Mesothelial cell of epicardium (in vitro differentiated cells): Measurements from ENCODE around the gene AKNA. TPM values are rescaled to one million over a fixed set of nuclear protein-coding genes. Genes with fewer than 3 reads are reported as not detected.

Experiments
- DNase-seq, 2 experiments: peaks; one replicate each; pipeline ENCODE4 v3.0.0; 2021; ENCODE audit warnings: low spot score in 2 of 2; ENCODE audit not compliant: unreplicated experiment in 2 of 2
- H3K27ac Mint-ChIP-seq: 2 replicates; pipeline ENCODE4 v1.8.0; 2021; ENCODE audit warnings: mixed read lengths
- H3K27me3 Mint-ChIP-seq: 2 replicates; pipeline ENCODE4 v1.8.0; 2021; ENCODE audit warnings: low read depth, mixed read lengths
- H3K36me3 Mint-ChIP-seq: 2 replicates; pipeline ENCODE4 v1.8.0; 2021; ENCODE audit warnings: mixed read lengths
- H3K4me1 Mint-ChIP-seq: 2 replicates; pipeline ENCODE4 v1.8.0; 2021; ENCODE audit warnings: mixed read lengths
- H3K4me3 Mint-ChIP-seq: 2 replicates; pipeline ENCODE4 v1.8.0; 2021; ENCODE audit warnings: mild to moderate bottlenecking, moderate library complexity, mixed read lengths
- H3K9me3 Mint-ChIP-seq: 2 replicates; pipeline ENCODE4 v1.8.0; 2021; ENCODE audit warnings: mixed read lengths
- CTCF ChIP-seq: fragments of 200-600 bp; sonication (generic); IDR thresholded peaks from one replicate; pipeline ENCODE4 v1.5.0; 2021; ENCODE audit warnings: antibody characterized with exemption; ENCODE audit not compliant: unreplicated experiment
- total RNA-seq: library from RNA; stranded (reverse); gene quantifications from 3 replicates; pipeline ENCODE4 v1.2.1, GENCODE V29; 2021

The AKNA gene
- total RNA-seq, 1 donor from 2014 or later: 23.1 TPM

GRCh38 chr9:114342755-114343440, 44.9 kb downstream of the AKNA start:
- H3K27ac Mint-ChIP-seq: no peak overlapping the region
- H3K36me3 Mint-ChIP-seq: peaks cover 57% of the 10 kb centered on the region
- no peaks in the 10 kb centered on the region for H3K27me3 Mint-ChIP-seq
- no peaks in the 10 kb centered on the region for H3K4me1 Mint-ChIP-seq
- TF ChIP-seq CTCF: no peak
- H3K9me3 Mint-ChIP-seq: peaks cover 4% of the 10 kb centered on the region
- no peak overlapping the region for H3K4me3 Mint-ChIP-seq
- no peak for DNase-seq

GRCh38 chr9:114341991-114342390, 45.8 kb downstream of the AKNA start:
- H3K4me3 Mint-ChIP-seq: no peak overlapping the region
- H3K36me3 Mint-ChIP-seq: peaks cover 58% of the 10 kb centered on the region
- TF ChIP-seq CTCF: no peak
- no peaks in the 10 kb centered on the region for H3K27me3 Mint-ChIP-seq
- no peak overlapping the region for H3K27ac Mint-ChIP-seq
- DNase-seq: no peak
- no peaks in the 10 kb centered on the region for H3K4me1 Mint-ChIP-seq
- H3K9me3 Mint-ChIP-seq: peaks cover 4% of the 10 kb centered on the region

GRCh38 chr9:114341152-114341830, 46.5 kb downstream of the AKNA start:
- DNase-seq: no peak
- Mint-ChIP-seq H3K27ac (no peak overlapping the region), H3K9me3 (peaks cover 4% of the 10 kb centered on the region), H3K36me3 (peaks cover 53% of the 10 kb centered on the region), H3K27me3 (no peaks in the 10 kb centered on the region), H3K4me1 (no peaks in the 10 kb centered on the region), H3K4me3 (no peak overlapping the region)
- TF ChIP-seq CTCF: no peak

GRCh38 chr9:114339130-114339908, 48.5 kb downstream of the AKNA start:
- no peak for DNase-seq
- peak; percentile 57 for TF ChIP-seq CTCF
- H3K27ac Mint-ChIP-seq: no peak overlapping the region
- no peaks in the 10 kb centered on the region for H3K4me1 Mint-ChIP-seq
- peaks cover 4% of the 10 kb centered on the region for H3K9me3 Mint-ChIP-seq
- H3K27me3 Mint-ChIP-seq: no peaks in the 10 kb centered on the region
- no peak overlapping the region for H3K4me3 Mint-ChIP-seq
- H3K36me3 Mint-ChIP-seq: peaks cover 41% of the 10 kb centered on the region

GRCh38 chr9:114338187-114338586, 49.6 kb downstream of the AKNA start:
- TF ChIP-seq CTCF: no peak
- H3K4me1 Mint-ChIP-seq: no peaks in the 10 kb centered on the region
- H3K36me3 Mint-ChIP-seq: peaks cover 34% of the 10 kb centered on the region
- no peak overlapping the region for H3K4me3 Mint-ChIP-seq
- H3K27me3 Mint-ChIP-seq: no peaks in the 10 kb centered on the region
- H3K27ac Mint-ChIP-seq: no peak overlapping the region
- H3K9me3 Mint-ChIP-seq: peaks cover 4% of the 10 kb centered on the region
- no peak for DNase-seq
